Effector memory CD8-positive, alpha-beta T cell (primary cell): ENCODE data around the gene C21orf91.

Experiments
- ATAC-seq: fragments of 150-1000 bp; cut with Tn5 transposase; replicated peaks from 2 replicates; pipeline ENCODE4 v1.10.0; 2021; ENCODE audit warnings: mild to moderate bottlenecking, moderate library complexity
- DNase-seq, 3 experiments: peaks; one replicate each; pipeline ENCODE4 v3.0.0; 2021
- H3K27ac Mint-ChIP-seq, 2 donors: one replicate each; pipeline ENCODE4 v1.8.0; 2022; ENCODE audit warnings: mild to moderate bottlenecking in 2 of 2, mixed read lengths in 2 of 2, moderate library complexity in 2 of 2
- H3K27me3 Mint-ChIP-seq, 2 donors: one replicate each; pipeline ENCODE4 v1.8.0; 2022; ENCODE audit warnings: mixed read lengths in 2 of 2
- H3K36me3 Mint-ChIP-seq: one replicate; pipeline ENCODE4 v1.8.0; 2022; ENCODE audit warnings: mild to moderate bottlenecking, moderate library complexity, mixed read lengths; ENCODE audit not compliant: insufficient read depth
- H3K4me1 Mint-ChIP-seq, 2 donors: one replicate each; pipeline ENCODE4 v1.8.0; 2022; ENCODE audit warnings: low read depth in 2 of 2, mixed read lengths in 2 of 2
- H3K4me3 Mint-ChIP-seq, 2 donors: one replicate each; pipeline ENCODE4 v1.8.0; 2022; ENCODE audit warnings: mild to moderate bottlenecking in 2 of 2, mixed read lengths in 2 of 2, moderate library complexity in 2 of 2
- H3K9me3 Mint-ChIP-seq, 2 donors: one replicate each; pipeline ENCODE4 v1.8.0; 2022; ENCODE audit warnings: mixed read lengths in 2 of 2

C21orf91 gene

GRCh38 chr21:17757671-17758070, 61.5 kb downstream of the C21orf91 start:
- ATAC-seq (no peak), DNase-seq (no peak)
- H3K27ac Mint-ChIP-seq, result no peak overlapping the region
- no peaks in the 10 kb centered on the region for H3K9me3 Mint-ChIP-seq
- H3K36me3 Mint-ChIP-seq, result no peaks in the 10 kb centered on the region
- peaks cover 0 to 3% of the 10 kb centered on the region in 2 donors for H3K4me1 Mint-ChIP-seq
- H3K27me3 Mint-ChIP-seq, result no peaks in the 10 kb centered on the region
- H3K4me3 Mint-ChIP-seq, result no peak overlapping the region

GRCh38 chr21:17753736-17754135, 65.4 kb downstream of the C21orf91 start:
- DNase-seq, result no peak
- H3K27me3 Mint-ChIP-seq, result no peaks in the 10 kb centered on the region
- peaks cover 0 to under 1% of the 10 kb centered on the region in 2 donors for H3K4me1 Mint-ChIP-seq
- H3K9me3 Mint-ChIP-seq, result no peaks in the 10 kb centered on the region
- ATAC-seq, result no peak
- no peaks in the 10 kb centered on the region for H3K36me3 Mint-ChIP-seq
- H3K27ac Mint-ChIP-seq, result peak overlapping the region in 1 of 2 donors; percentile 42
- no peak overlapping the region for H3K4me3 Mint-ChIP-seq

DNA sequence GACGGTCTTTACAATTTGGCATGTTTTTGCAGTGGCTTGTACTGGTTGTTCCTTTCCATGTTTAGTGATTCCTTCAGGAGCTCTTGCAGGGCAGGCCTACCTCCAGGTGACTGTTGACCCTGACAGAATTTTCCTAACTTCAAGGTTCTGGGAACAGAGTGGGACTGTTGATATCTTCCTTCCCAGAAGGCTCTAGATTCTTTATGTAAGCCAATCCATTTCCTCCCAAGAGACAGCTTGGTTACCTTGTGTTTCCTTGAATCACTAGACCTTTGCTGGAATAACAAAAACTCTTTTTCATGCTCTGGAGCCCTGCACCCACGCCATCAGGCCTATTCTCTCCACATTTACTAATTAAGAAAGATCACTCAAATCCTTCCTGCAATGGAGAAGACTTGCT, 67.0 kb downstream of the C21orf91 start:
- Mint-ChIP-seq H3K27me3 (no peaks in the 10 kb centered on the region), H3K4me1 (no peaks in the 10 kb centered on the region), H3K36me3 (no peaks in the 10 kb centered on the region), H3K4me3 (no peak overlapping the region), H3K27ac (no peak overlapping the region), H3K9me3 (no peaks in the 10 kb centered on the region)
- DNase-seq (no peak), ATAC-seq (no peak)

GRCh38 chr21:17746920-17747319, 72.2 kb downstream of the C21orf91 start:
- H3K27ac Mint-ChIP-seq, result peak overlapping the region in 1 of 2 donors; percentile 15
- no peak overlapping the region for H3K4me3 Mint-ChIP-seq
- no peaks in the 10 kb centered on the region for H3K27me3 Mint-ChIP-seq
- no peaks in the 10 kb centered on the region for H3K36me3 Mint-ChIP-seq
- H3K4me1 Mint-ChIP-seq, result no peaks in the 10 kb centered on the region
- no peaks in the 10 kb centered on the region for H3K9me3 Mint-ChIP-seq
- ATAC-seq, result no peak
- no peak for DNase-seq

GRCh38 chr21:17745086-17745485, 74.1 kb downstream of the C21orf91 start:
- H3K9me3 Mint-ChIP-seq, result no peaks in the 10 kb centered on the region
- H3K27me3 Mint-ChIP-seq, result no peaks in the 10 kb centered on the region
- no peak overlapping the region for H3K27ac Mint-ChIP-seq
- no peak overlapping the region for H3K4me3 Mint-ChIP-seq
- DNase-seq (no peak), ATAC-seq (no peak)
- H3K36me3 Mint-ChIP-seq, result no peaks in the 10 kb centered on the region
- H3K4me1 Mint-ChIP-seq, result peaks cover 2 to 9% of the 10 kb centered on the region in 2 donors

GRCh38 chr21:17742940-17743592, 76.1 kb downstream of the C21orf91 start:
- Mint-ChIP-seq H3K4me1 (peaks cover 4 to 9% of the 10 kb centered on the region in 2 donors), H3K9me3 (no peaks in the 10 kb centered on the region), H3K27me3 (no peaks in the 10 kb centered on the region), H3K4me3 (no peak overlapping the region), H3K27ac (no peak overlapping the region), H3K36me3 (no peaks in the 10 kb centered on the region)
- DNase-seq (no peak), ATAC-seq (no peak)

GRCh38 chr21:17742181-17742580, 77.0 kb downstream of the C21orf91 start:
- H3K4me3 Mint-ChIP-seq, result no peak overlapping the region
- no peaks in the 10 kb centered on the region for H3K27me3 Mint-ChIP-seq
- H3K27ac Mint-ChIP-seq, result no peak overlapping the region
- ATAC-seq, result no peak
- no peak for DNase-seq
- H3K4me1 Mint-ChIP-seq, result peaks cover 4 to 9% of the 10 kb centered on the region in 2 donors
- H3K36me3 Mint-ChIP-seq, result no peaks in the 10 kb centered on the region
- no peaks in the 10 kb centered on the region for H3K9me3 Mint-ChIP-seq
